Caco-2 (cell line): ENCODE measurements around the gene KCNK13. TPM values are rescaled to one million over a fixed set of nuclear protein-coding genes. Genes with fewer than 3 reads are reported as not detected.

Source experiments
- BruUV-seq: library from RNA; stranded (reverse); fragments of 400-500 nt; replicated peaks from 2 replicates; lab custom pipeline; 2021; lab: Mats Ljungman, UMichigan
- CTCF ChIA-PET: fragments of 300-600 bp; sonication (Branson Sonifier 250); formaldehyde crosslinking; loops from one replicate; lab custom pipeline; 2022; ENCODE audit warnings: antibody characterized with exemption; lab: Charles Lee
- POLR2A ChIA-PET: fragments of 300-600 bp; sonication (Branson Sonifier 250); formaldehyde crosslinking; loops from one replicate; lab custom pipeline; 2022; ENCODE audit warnings: antibody characterized with exemption; lab: Charles Lee
- DNase-seq, 2 experiments: peaks; one replicate each; pipeline versions ENCODE4 v3.0.0 to v3.0.0-alpha.2; 2020 to 2022
- H3K27me3 ChIP-seq: replicated peaks from 2 replicates; pipeline ENCODE4 v1.6.0; 2011; ENCODE audit warnings: low read length; ENCODE audit not compliant: control insufficient read depth, insufficient read depth
- H3K36me3 ChIP-seq: 2 replicates; pipeline ENCODE4 v1.5.1; 2011; ENCODE audit warnings: low read length; ENCODE audit not compliant: control insufficient read depth, insufficient read depth
- H3K4me1 ChIP-seq: fragments of 250-450 bp; sonication (Bioruptor Pico); 2 replicates; pipeline ENCODE4 v1.5.1; 2020; ENCODE audit warnings: mild to moderate bottlenecking
- H3K4me3 ChIP-seq: 2 replicates; pipeline ENCODE4 v1.5.1; 2011; ENCODE audit warnings: low read depth, mild to moderate bottlenecking, control low read depth, low read length
- H3K9me3 ChIP-seq: fragments of 250-450 bp; sonication (Bioruptor Pico); 2 replicates; pipeline ENCODE4 v1.5.1; 2020; ENCODE audit warnings: mild to moderate bottlenecking, moderate library complexity
- H3K27ac Mint-ChIP-seq: one replicate; pipeline ENCODE4 v1.8.0; 2022; ENCODE audit warnings: mixed read lengths; ENCODE audit not compliant: unreplicated experiment
- H3K27me3 Mint-ChIP-seq: one replicate; pipeline ENCODE4 v1.8.0; 2022; ENCODE audit warnings: mixed read lengths; ENCODE audit not compliant: insufficient read depth, unreplicated experiment
- H3K36me3 Mint-ChIP-seq: one replicate; pipeline ENCODE4 v1.8.0; 2022; ENCODE audit warnings: mild to moderate bottlenecking, mixed read lengths; ENCODE audit not compliant: insufficient read depth, unreplicated experiment
- H3K4me1 Mint-ChIP-seq: one replicate; pipeline ENCODE4 v1.8.0; 2022; ENCODE audit warnings: low read depth, mixed read lengths; ENCODE audit not compliant: unreplicated experiment
- H3K4me3 Mint-ChIP-seq: one replicate; pipeline ENCODE4 v1.8.0; 2022; ENCODE audit warnings: mild to moderate bottlenecking, moderate library complexity, mixed read lengths; ENCODE audit not compliant: unreplicated experiment
- H3K9me3 Mint-ChIP-seq: one replicate; pipeline ENCODE4 v1.8.0; 2022; ENCODE audit warnings: mixed read lengths; ENCODE audit not compliant: unreplicated experiment
- intact Hi-C: fragments of 100-400 bp; cut with micrococcal nuclease; formaldehyde crosslinking; loops from one replicate; pipeline ENCODE4 v1.10.0; 2022; ENCODE audit not compliant: unreplicated experiment
- total RNA-seq: library from RNA; stranded (reverse); gene quantifications from 2 replicates; pipeline ENCODE4 v1.2.3, GENCODE V29; 2022
- TF ChIP-seq, protein P1 (sequence below), 2 experiments: fragments of 200-600 bp in 1 of 2; IDR thresholded peaks; 1 replicate in 1 of 2; 2 replicates in 1 of 2; pipeline versions ENCODE4 v1.5.1 to v1.8.0; 2011 to 2022; ENCODE audit warnings: antibody characterized with exemption in 1 of 2, control low read depth in 1 of 2, inconsistent platforms in 1 of 2, low read depth in 1 of 2, low read length in 1 of 2, mild to moderate bottlenecking in 1 of 2, moderate library complexity in 1 of 2; ENCODE audit not compliant: insufficient read depth in 1 of 2, severe bottlenecking in 1 of 2, unreplicated experiment in 1 of 2

KCNK13 gene
- total RNA-seq, 1 experiment from 2014 or later: not detected

GRCh38 chr14:90159146-90159545, 97.4 kb downstream of the KCNK13 start:
- no peaks in the 10 kb centered on the region for H3K36me3 ChIP-seq
- no peak for DNase-seq
- peaks cover 29% of the 10 kb centered on the region for H3K27me3 Mint-ChIP-seq
- H3K4me1 ChIP-seq: no peaks in the 10 kb centered on the region
- H3K4me3 Mint-ChIP-seq: no peak overlapping the region
- no peak overlapping the region for H3K27ac Mint-ChIP-seq
- intact Hi-C loops: no loop called here
- peaks cover 23% of the 10 kb centered on the region for H3K9me3 Mint-ChIP-seq
- H3K36me3 Mint-ChIP-seq: no peaks in the 10 kb centered on the region
- H3K27me3 ChIP-seq: no peaks in the 10 kb centered on the region
- TF ChIP-seq, protein P1, sequence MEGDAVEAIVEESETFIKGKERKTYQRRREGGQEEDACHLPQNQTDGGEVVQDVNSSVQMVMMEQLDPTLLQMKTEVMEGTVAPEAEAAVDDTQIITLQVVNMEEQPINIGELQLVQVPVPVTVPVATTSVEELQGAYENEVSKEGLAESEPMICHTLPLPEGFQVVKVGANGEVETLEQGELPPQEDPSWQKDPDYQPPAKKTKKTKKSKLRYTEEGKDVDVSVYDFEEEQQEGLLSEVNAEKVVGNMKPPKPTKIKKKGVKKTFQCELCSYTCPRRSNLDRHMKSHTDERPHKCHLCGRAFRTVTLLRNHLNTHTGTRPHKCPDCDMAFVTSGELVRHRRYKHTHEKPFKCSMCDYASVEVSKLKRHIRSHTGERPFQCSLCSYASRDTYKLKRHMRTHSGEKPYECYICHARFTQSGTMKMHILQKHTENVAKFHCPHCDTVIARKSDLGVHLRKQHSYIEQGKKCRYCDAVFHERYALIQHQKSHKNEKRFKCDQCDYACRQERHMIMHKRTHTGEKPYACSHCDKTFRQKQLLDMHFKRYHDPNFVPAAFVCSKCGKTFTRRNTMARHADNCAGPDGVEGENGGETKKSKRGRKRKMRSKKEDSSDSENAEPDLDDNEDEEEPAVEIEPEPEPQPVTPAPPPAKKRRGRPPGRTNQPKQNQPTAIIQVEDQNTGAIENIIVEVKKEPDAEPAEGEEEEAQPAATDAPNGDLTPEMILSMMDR (IDR thresholded peaks at IDR 0.05; ENCODE audit: insufficient read depth in 1 of 2, low read depth in 1 of 2, low read length in 1 of 2, severe bottlenecking in 1 of 2, unreplicated experiment in 1 of 2): no peak
- ChIA-PET POLR2A (no interaction called here), CTCF (no interaction called here)
- H3K4me1 Mint-ChIP-seq: no peaks in the 10 kb centered on the region
- H3K9me3 ChIP-seq: peaks cover under 1% of the 10 kb centered on the region
- H3K4me3 ChIP-seq: no peak overlapping the region
- BruUV-seq: no TSS peak

DNA sequence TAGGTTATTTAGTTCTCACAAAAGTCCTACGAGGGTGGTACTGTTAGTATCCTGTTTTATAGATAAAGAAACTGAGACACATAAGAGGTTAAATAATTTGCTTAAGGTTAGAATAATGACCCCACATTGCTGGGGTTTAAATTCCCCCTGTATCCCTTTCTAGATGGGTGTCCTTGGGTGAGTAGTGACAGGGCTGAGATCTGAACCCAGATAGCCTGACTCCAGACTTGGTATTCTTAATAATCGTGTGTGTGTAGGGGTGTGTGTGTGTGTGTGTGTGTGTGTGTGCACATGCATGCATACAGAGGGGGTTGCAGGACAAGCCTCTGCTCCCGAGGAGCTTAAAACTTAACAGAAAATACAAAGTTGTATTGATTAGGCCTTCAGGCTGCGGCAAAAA, 97.9 kb downstream of the KCNK13 start:
- BruUV-seq: no TSS peak
- no peak for DNase-seq
- Histone ChIP-seq H3K36me3 (no peaks in the 10 kb centered on the region), H3K27me3 (no peaks in the 10 kb centered on the region), H3K4me1 (no peaks in the 10 kb centered on the region), H3K9me3 (peaks cover 5% of the 10 kb centered on the region), H3K4me3 (no peak overlapping the region)
- Mint-ChIP-seq H3K27me3 (peaks cover 26% of the 10 kb centered on the region), H3K9me3 (peaks cover 18% of the 10 kb centered on the region), H3K4me3 (no peak overlapping the region), H3K4me1 (no peaks in the 10 kb centered on the region), H3K27ac (no peak overlapping the region), H3K36me3 (no peaks in the 10 kb centered on the region)
- intact Hi-C loops: no loop called here
- POLR2A ChIA-PET: no interaction called here
- TF ChIP-seq, protein P1 (IDR thresholded peaks at IDR 0.05; ENCODE audit: insufficient read depth in 1 of 2, low read depth in 1 of 2, low read length in 1 of 2, severe bottlenecking in 1 of 2, unreplicated experiment in 1 of 2): no peak
- CTCF ChIA-PET: no interaction called here

GRCh38 chr14:90161129-90161528, 99.3 kb downstream of the KCNK13 start:
- no peaks in the 10 kb centered on the region for H3K27me3 ChIP-seq
- TF ChIP-seq, protein P1 (IDR thresholded peaks at IDR 0.05; ENCODE audit: insufficient read depth in 1 of 2, low read depth in 1 of 2, low read length in 1 of 2, severe bottlenecking in 1 of 2, unreplicated experiment in 1 of 2): no peak
- no peak overlapping the region for H3K4me3 Mint-ChIP-seq
- H3K27ac Mint-ChIP-seq: no peak overlapping the region
- CTCF ChIA-PET: no interaction called here
- H3K9me3 ChIP-seq: peaks cover 5% of the 10 kb centered on the region; the same call in 1 of the 2 replicates
- H3K27me3 Mint-ChIP-seq: peaks cover 17% of the 10 kb centered on the region
- no TSS peak for BruUV-seq
- no peaks in the 10 kb centered on the region for H3K36me3 ChIP-seq
- peaks cover 4% of the 10 kb centered on the region for H3K9me3 Mint-ChIP-seq
- H3K4me3 ChIP-seq: no peak overlapping the region
- H3K4me1 ChIP-seq: no peaks in the 10 kb centered on the region
- intact Hi-C loops: no loop called here
- DNase-seq: no peak
- H3K4me1 Mint-ChIP-seq: no peaks in the 10 kb centered on the region
- POLR2A ChIA-PET: no interaction called here
- no peaks in the 10 kb centered on the region for H3K36me3 Mint-ChIP-seq
